Breast epithelium (tissue), 3 donors: ENCODE measurements around the gene CAGE1.

Experiments
- POLR2A ChIP-seq: fragments of 450-650 bp; IDR thresholded peaks from one replicate; pipeline ENCODE4 v1.6.1; 2016; ENCODE audit warnings: antibody characterized with exemption, mild to moderate bottlenecking, moderate library complexity
- POLR2AphosphoS5 ChIP-seq, 3 donors: sonication (generic); formaldehyde crosslinking; IDR thresholded peaks; one replicate each; pipeline ENCODE4 v1.6.1; 2017; ENCODE audit warnings: antibody characterized with exemption in 3 of 3
- TF ChIP-seq, protein P1 (sequence below), 3 donors: fragments of 450-650 bp; IDR thresholded peaks; one replicate each; pipeline ENCODE4 v1.5.1; 2016 to 2017; ENCODE audit warnings: antibody characterized with exemption in 3 of 3, mild to moderate bottlenecking in 3 of 3, moderate library complexity in 3 of 3

DNA sequence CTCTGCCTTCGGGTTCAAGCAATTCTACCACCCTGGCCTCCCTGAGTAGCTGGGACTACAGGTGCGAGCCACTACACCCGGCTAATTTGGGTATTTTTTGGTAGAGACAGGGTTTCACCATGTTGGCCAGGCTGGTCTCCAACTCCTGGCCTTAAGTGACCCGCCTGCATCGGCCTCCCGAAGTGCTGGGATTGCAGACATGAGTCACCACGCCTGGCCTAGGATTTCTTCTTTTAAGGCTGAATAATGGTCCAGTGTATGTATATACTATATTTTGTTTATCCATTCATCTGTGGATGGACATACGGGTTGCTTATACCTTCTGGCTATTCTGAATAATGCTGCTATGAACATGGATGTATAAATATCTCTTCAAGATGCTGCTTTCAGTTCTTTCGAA, 17.2 kb upstream of the CAGE1 start:
- TF ChIP-seq, protein P1, sequence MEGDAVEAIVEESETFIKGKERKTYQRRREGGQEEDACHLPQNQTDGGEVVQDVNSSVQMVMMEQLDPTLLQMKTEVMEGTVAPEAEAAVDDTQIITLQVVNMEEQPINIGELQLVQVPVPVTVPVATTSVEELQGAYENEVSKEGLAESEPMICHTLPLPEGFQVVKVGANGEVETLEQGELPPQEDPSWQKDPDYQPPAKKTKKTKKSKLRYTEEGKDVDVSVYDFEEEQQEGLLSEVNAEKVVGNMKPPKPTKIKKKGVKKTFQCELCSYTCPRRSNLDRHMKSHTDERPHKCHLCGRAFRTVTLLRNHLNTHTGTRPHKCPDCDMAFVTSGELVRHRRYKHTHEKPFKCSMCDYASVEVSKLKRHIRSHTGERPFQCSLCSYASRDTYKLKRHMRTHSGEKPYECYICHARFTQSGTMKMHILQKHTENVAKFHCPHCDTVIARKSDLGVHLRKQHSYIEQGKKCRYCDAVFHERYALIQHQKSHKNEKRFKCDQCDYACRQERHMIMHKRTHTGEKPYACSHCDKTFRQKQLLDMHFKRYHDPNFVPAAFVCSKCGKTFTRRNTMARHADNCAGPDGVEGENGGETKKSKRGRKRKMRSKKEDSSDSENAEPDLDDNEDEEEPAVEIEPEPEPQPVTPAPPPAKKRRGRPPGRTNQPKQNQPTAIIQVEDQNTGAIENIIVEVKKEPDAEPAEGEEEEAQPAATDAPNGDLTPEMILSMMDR (IDR thresholded peaks at IDR 0.05), result no peak
- TF ChIP-seq POLR2A, result no peak
- TF ChIP-seq POLR2AphosphoS5 (IDR thresholded peaks at IDR 0.05), result no peak
